Body of pancreas (tissue), 4 donors: ENCODE results near the gene TP53I13.

Experiments
- CTCF ChIP-seq, 7 experiments: fragments of 450-650 bp in 4 of 7; fragments of 200-600 bp in 3 of 7; sonication (generic) in 3 of 7; IDR thresholded peaks; one replicate each; pipeline ENCODE4 v1.5.1; 2016 to 2019; ENCODE audit warnings: antibody characterized with exemption in 7 of 7
- POLR2A ChIP-seq, 3 donors: fragments of 450-650 bp; IDR thresholded peaks; one replicate each; pipeline ENCODE4 v1.6.1; 2016; ENCODE audit warnings: antibody characterized with exemption in 3 of 3, mild to moderate bottlenecking in 2 of 3

- TF ChIP-seq CTCF (IDR thresholded peaks at IDR 0.05) (no peak), POLR2A (IDR thresholded peaks at IDR 0.05) (no peak)
Observed at GRCh38 chr17:29546085-29546484, 22.4 kb upstream of the TP53I13 start.
